Nephron progenitor cell (in vitro differentiated cells): ENCODE measurements around the gene ATP6V0A1.
A peak's percentile ranks its signal among the peaks of the same experiment; 100 is the strongest.

Experiments
- DNase-seq: peaks from one replicate; pipeline ENCODE4 v3.0.0; 2021
- H3K27ac Mint-ChIP-seq: 2 replicates; pipeline ENCODE4 v1.8.0; 2021; ENCODE audit warnings: mild to moderate bottlenecking, moderate library complexity, mixed read lengths
- H3K27me3 Mint-ChIP-seq: 2 replicates; pipeline ENCODE4 v1.8.0; 2021; ENCODE audit warnings: mild to moderate bottlenecking, low read depth, mixed read lengths; ENCODE audit not compliant: poor library complexity
- H3K36me3 Mint-ChIP-seq: 2 replicates; pipeline ENCODE4 v1.8.0; 2021; ENCODE audit warnings: low read depth, mixed read lengths
- H3K4me1 Mint-ChIP-seq: 2 replicates; pipeline ENCODE4 v1.8.0; 2021; ENCODE audit warnings: mixed read lengths
- H3K4me3 Mint-ChIP-seq: 2 replicates; pipeline ENCODE4 v1.8.0; 2021; ENCODE audit warnings: mild to moderate bottlenecking, moderate library complexity, mixed read lengths
- H3K9me3 Mint-ChIP-seq: 2 replicates; pipeline ENCODE4 v1.8.0; 2021; ENCODE audit warnings: mild to moderate bottlenecking, moderate library complexity, mixed read lengths
- TF ChIP-seq, protein P1 (sequence below): fragments of 200-600 bp; sonication (generic); IDR thresholded peaks from 2 replicates; pipeline ENCODE4 v1.5.0; 2021; ENCODE audit warnings: antibody characterized with exemption

ATP6V0A1 gene

DNA sequence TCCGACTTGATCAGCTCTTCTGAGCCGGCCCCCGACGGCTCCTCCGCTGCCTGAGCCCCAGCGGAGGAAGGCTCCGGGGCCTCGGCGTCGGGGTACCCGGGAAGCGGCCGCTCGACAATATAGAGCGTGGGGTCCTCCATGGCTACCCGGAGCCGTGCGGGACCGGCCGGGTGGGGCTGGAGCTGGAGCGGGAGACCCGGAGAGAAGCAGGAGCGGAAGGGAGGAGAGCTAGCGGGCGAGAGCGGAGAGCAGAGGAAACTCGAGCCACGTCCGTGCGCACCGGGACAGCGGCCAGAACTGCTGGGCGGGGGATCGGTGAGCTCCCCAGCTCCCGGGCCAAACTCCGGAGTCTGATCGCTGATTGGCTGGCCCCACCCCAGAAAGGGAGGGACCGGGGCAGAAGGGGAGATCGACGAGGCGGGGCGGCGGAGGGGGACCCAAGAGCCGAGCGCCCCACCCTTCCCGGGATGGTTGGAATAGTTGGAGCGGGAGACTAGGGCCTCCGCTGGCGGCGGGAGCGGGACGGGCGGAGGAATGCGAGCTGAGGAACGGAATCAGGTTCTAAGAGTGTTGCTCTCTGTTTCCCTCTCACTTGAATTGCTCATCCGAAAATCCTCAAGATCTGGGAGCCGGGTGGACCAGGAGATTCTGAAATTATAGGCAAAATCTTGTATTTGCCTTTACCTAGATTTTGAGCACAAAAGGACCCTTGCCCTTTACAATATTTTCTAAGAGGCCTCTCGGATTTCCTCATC is 35.5 kb upstream of the ATP6V0A1 start, which contains the start of gene CAVIN1:
TSS of gene CAVIN1 (minus strand) at position 299 of the 755 bp plus-strand sequence. CDS start at position 140, 159 bp downstream.
- H3K4me3 Mint-ChIP-seq, result peak within 1 kb of the TSS; percentile 87
- no peaks in the 10 kb centered on the region for H3K36me3 Mint-ChIP-seq
- no peaks in the 10 kb centered on the region for H3K9me3 Mint-ChIP-seq
- peaks cover 74% of the 10 kb centered on the region for H3K27me3 Mint-ChIP-seq
- peaks cover 30% of the 10 kb centered on the region for H3K4me1 Mint-ChIP-seq
- no peak within 1 kb of the TSS for H3K27ac Mint-ChIP-seq
- TF ChIP-seq, protein P1, sequence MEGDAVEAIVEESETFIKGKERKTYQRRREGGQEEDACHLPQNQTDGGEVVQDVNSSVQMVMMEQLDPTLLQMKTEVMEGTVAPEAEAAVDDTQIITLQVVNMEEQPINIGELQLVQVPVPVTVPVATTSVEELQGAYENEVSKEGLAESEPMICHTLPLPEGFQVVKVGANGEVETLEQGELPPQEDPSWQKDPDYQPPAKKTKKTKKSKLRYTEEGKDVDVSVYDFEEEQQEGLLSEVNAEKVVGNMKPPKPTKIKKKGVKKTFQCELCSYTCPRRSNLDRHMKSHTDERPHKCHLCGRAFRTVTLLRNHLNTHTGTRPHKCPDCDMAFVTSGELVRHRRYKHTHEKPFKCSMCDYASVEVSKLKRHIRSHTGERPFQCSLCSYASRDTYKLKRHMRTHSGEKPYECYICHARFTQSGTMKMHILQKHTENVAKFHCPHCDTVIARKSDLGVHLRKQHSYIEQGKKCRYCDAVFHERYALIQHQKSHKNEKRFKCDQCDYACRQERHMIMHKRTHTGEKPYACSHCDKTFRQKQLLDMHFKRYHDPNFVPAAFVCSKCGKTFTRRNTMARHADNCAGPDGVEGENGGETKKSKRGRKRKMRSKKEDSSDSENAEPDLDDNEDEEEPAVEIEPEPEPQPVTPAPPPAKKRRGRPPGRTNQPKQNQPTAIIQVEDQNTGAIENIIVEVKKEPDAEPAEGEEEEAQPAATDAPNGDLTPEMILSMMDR, result no peak
- peak; percentile 81 for DNase-seq

DNA sequence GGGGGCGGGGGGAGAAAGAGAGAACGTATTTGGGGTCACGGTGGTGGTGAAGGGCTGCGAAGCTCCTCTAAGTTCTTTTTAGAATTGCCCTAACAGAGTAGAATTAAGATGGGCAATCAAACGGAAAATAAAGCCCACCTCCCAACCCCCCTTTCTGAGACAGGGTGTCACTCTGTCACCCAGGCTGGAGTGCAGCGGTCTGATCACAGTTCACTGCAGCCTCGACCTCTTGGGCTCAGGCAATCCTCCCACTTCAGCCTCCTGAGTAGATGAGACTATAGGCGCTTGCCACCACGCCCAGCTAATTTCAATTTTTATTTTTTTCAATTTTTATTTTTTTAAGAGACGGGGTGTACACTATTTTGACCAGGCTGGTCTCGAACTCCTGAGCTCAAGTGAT is 34.9 kb upstream of the ATP6V0A1 start:
- Mint-ChIP-seq H3K27ac (no peak overlapping the region), H3K4me3 (peak overlapping the region; percentile 87), H3K4me1 (peaks cover 30% of the 10 kb centered on the region)

DNA sequence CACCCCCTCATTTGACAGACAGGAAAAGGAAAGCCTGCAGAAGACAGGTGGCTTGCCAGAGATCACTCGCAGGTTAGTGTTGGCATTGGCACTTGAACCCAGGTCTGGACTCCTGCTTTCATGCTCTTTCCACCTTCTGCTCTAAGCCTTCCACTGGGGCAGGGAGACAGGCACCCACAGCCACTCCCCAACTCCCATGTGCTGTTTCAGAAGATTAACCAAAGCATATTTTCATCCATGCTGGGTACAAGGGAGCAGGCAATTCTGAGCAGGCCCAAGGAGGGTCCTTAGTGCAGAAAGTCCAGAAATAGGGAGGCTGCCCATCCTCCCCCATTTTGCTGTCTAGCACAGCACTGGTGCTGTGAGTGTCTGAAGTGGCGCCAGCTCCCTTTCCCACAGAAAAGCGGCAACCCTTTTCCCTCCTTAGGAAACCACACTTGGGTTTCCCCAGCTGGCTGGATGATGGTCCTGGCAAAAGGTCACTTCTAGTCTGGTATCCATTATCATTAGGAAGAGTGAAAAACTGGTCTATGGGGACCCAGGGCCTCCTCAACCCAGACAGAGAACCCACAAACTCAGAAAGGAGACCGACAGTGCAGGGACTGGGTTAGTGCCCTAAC is 33.6 kb upstream of the ATP6V0A1 start:
- Mint-ChIP-seq H3K27me3 (peaks cover 67% of the 10 kb centered on the region), H3K4me1 (peaks cover 26% of the 10 kb centered on the region), H3K4me3 (peak overlapping the region; percentile 28), H3K27ac (no peak overlapping the region), H3K9me3 (no peaks in the 10 kb centered on the region), H3K36me3 (no peaks in the 10 kb centered on the region)
- TF ChIP-seq, protein P1, result no peak
- no peak for DNase-seq

More for the DNA sequence above, 34.9 kb upstream of the ATP6V0A1 start:
- DNase-seq, result no peak
- TF ChIP-seq, protein P1, result no peak
- Mint-ChIP-seq H3K27me3 (peaks cover 74% of the 10 kb centered on the region), H3K36me3 (no peaks in the 10 kb centered on the region), H3K9me3 (no peaks in the 10 kb centered on the region)

DNA sequence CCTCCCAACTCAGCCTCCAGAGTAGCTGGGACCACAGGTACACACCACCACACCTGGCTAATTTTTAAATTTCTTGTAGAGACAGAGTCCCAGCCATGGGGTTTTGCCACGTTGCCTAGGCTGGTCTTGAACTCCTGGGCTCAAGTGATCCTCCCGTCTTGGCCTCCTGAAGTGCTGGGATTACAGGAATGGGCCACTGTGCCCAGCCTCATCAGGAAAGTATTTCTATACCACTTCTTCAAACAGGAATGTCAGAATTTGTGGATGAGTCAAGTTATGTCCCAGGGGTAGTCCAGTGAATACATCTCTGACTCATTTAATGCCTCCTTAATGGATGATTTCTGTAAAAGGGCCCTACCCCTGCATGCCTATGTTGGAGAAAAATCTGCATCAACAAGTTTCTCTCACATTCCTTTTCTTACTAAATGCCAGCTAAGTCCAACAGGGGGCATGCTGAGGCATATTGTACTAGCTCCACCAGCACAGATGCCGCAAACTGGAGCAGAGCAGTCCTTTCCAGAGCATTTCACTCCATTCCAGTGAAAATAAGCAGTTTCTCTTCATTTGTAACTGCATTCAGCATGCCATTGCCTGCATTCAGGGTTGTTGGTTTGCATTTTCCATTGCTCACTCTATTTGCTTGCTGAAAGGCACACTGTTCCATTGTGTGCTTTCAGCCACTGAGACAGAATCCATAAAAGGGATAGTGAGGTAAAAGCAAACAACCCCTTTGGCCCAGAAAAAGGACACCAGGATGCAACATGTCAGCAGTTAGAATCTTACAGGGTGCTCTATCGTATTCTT is 30.3 kb upstream of the ATP6V0A1 start:
- DNase-seq, result peak; percentile 35
- TF ChIP-seq, protein P1, result peak; percentile 65
- H3K27ac Mint-ChIP-seq, result no peak overlapping the region
- peaks cover 48% of the 10 kb centered on the region for H3K27me3 Mint-ChIP-seq
- H3K36me3 Mint-ChIP-seq, result no peaks in the 10 kb centered on the region
- H3K4me1 Mint-ChIP-seq, result peaks cover 12% of the 10 kb centered on the region
- no peak overlapping the region for H3K4me3 Mint-ChIP-seq
- H3K9me3 Mint-ChIP-seq, result no peaks in the 10 kb centered on the region

DNA sequence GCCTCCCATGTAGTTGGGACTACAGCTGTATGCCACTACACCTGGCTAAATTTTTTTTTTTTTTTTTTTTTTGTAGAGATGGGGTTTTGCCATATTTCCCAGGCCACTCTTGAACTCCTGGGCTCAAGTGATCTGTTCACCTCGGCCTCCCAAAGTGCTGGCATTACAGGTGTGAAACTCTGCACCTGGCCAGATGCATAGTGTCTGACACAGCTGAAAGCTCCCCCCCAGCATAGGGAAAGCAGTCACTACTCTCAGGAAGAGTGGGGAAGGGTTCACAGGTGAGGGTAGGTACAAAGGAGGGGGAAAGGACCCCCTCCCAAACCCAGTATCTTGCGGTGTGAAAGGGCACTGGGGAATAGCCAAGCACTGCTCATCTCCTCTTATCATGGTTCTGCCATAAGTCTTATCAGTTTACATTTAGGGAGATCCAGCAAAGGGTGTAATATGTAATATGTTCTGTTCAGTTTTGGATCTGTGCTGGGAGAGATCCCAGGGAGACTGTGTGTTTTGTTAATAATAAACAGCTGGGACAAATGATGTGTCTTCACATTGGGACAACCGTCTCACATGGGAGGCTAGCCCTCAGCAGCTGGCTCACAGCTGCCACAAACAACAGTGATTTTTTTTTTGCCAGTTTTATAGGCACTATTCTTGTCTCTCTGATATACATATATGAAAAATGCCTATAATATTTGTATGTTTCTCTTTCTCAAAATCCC is 28.8 kb upstream of the ATP6V0A1 start:
- H3K27me3 Mint-ChIP-seq, result peaks cover 36% of the 10 kb centered on the region
- no peak overlapping the region for H3K27ac Mint-ChIP-seq
- H3K36me3 Mint-ChIP-seq, result no peaks in the 10 kb centered on the region
- H3K9me3 Mint-ChIP-seq, result no peaks in the 10 kb centered on the region
- H3K4me3 Mint-ChIP-seq, result no peak overlapping the region
- TF ChIP-seq, protein P1, result no peak
- no peak for DNase-seq
- peaks cover 5% of the 10 kb centered on the region for H3K4me1 Mint-ChIP-seq
